Caco-2 (cell line): ENCODE data around the gene ITGB4. TPM values are rescaled to one million over a fixed set of nuclear protein-coding genes. Genes with fewer than 3 reads are reported as not detected.
A peak's percentile ranks its signal among the peaks of the same experiment; 100 is the strongest.

Experiments
- BruUV-seq: library from RNA; stranded (reverse); fragments of 400-500 nt; replicated peaks from 2 replicates; lab custom pipeline; 2021; lab: Mats Ljungman, UMichigan
- CTCF ChIA-PET: fragments of 300-600 bp; sonication (Branson Sonifier 250); formaldehyde crosslinking; loops from one replicate; lab custom pipeline; 2022; ENCODE audit warnings: antibody characterized with exemption; lab: Charles Lee
- POLR2A ChIA-PET: fragments of 300-600 bp; sonication (Branson Sonifier 250); formaldehyde crosslinking; loops from one replicate; lab custom pipeline; 2022; ENCODE audit warnings: antibody characterized with exemption; lab: Charles Lee
- DNase-seq, 2 experiments: peaks; one replicate each; pipeline versions ENCODE4 v3.0.0 to v3.0.0-alpha.2; 2020 to 2022
- H3K27me3 ChIP-seq: replicated peaks from 2 replicates; pipeline ENCODE4 v1.6.0; 2011; ENCODE audit warnings: low read length; ENCODE audit not compliant: control insufficient read depth, insufficient read depth
- H3K36me3 ChIP-seq: 2 replicates; pipeline ENCODE4 v1.5.1; 2011; ENCODE audit warnings: low read length; ENCODE audit not compliant: control insufficient read depth, insufficient read depth
- H3K4me1 ChIP-seq: fragments of 250-450 bp; sonication (Bioruptor Pico); 2 replicates; pipeline ENCODE4 v1.5.1; 2020; ENCODE audit warnings: mild to moderate bottlenecking
- H3K4me3 ChIP-seq: 2 replicates; pipeline ENCODE4 v1.5.1; 2011; ENCODE audit warnings: low read depth, mild to moderate bottlenecking, control low read depth, low read length
- H3K9me3 ChIP-seq: fragments of 250-450 bp; sonication (Bioruptor Pico); 2 replicates; pipeline ENCODE4 v1.5.1; 2020; ENCODE audit warnings: mild to moderate bottlenecking, moderate library complexity
- H3K27ac Mint-ChIP-seq: one replicate; pipeline ENCODE4 v1.8.0; 2022; ENCODE audit warnings: mixed read lengths; ENCODE audit not compliant: unreplicated experiment
- H3K27me3 Mint-ChIP-seq: one replicate; pipeline ENCODE4 v1.8.0; 2022; ENCODE audit warnings: mixed read lengths; ENCODE audit not compliant: insufficient read depth, unreplicated experiment
- H3K36me3 Mint-ChIP-seq: one replicate; pipeline ENCODE4 v1.8.0; 2022; ENCODE audit warnings: mild to moderate bottlenecking, mixed read lengths; ENCODE audit not compliant: insufficient read depth, unreplicated experiment
- H3K4me1 Mint-ChIP-seq: one replicate; pipeline ENCODE4 v1.8.0; 2022; ENCODE audit warnings: low read depth, mixed read lengths; ENCODE audit not compliant: unreplicated experiment
- H3K4me3 Mint-ChIP-seq: one replicate; pipeline ENCODE4 v1.8.0; 2022; ENCODE audit warnings: mild to moderate bottlenecking, moderate library complexity, mixed read lengths; ENCODE audit not compliant: unreplicated experiment
- H3K9me3 Mint-ChIP-seq: one replicate; pipeline ENCODE4 v1.8.0; 2022; ENCODE audit warnings: mixed read lengths; ENCODE audit not compliant: unreplicated experiment
- CTCF ChIP-seq, 2 experiments: fragments of 200-600 bp in 1 of 2; IDR thresholded peaks; 1 replicate in 1 of 2; 2 replicates in 1 of 2; pipeline versions ENCODE4 v1.5.1 to v1.8.0; 2011 to 2022; ENCODE audit warnings: antibody characterized with exemption in 1 of 2, control low read depth in 1 of 2, inconsistent platforms in 1 of 2, low read depth in 1 of 2, low read length in 1 of 2, mild to moderate bottlenecking in 1 of 2, moderate library complexity in 1 of 2; ENCODE audit not compliant: insufficient read depth in 1 of 2, severe bottlenecking in 1 of 2, unreplicated experiment in 1 of 2
- intact Hi-C: fragments of 100-400 bp; cut with micrococcal nuclease; formaldehyde crosslinking; loops from one replicate; pipeline ENCODE4 v1.10.0; 2022; ENCODE audit not compliant: unreplicated experiment
- total RNA-seq: library from RNA; stranded (reverse); gene quantifications from 2 replicates; pipeline ENCODE4 v1.2.3, GENCODE V29; 2022

ITGB4 gene
- total RNA-seq, 1 experiment from 2014 or later: 50.8 TPM

DNA sequence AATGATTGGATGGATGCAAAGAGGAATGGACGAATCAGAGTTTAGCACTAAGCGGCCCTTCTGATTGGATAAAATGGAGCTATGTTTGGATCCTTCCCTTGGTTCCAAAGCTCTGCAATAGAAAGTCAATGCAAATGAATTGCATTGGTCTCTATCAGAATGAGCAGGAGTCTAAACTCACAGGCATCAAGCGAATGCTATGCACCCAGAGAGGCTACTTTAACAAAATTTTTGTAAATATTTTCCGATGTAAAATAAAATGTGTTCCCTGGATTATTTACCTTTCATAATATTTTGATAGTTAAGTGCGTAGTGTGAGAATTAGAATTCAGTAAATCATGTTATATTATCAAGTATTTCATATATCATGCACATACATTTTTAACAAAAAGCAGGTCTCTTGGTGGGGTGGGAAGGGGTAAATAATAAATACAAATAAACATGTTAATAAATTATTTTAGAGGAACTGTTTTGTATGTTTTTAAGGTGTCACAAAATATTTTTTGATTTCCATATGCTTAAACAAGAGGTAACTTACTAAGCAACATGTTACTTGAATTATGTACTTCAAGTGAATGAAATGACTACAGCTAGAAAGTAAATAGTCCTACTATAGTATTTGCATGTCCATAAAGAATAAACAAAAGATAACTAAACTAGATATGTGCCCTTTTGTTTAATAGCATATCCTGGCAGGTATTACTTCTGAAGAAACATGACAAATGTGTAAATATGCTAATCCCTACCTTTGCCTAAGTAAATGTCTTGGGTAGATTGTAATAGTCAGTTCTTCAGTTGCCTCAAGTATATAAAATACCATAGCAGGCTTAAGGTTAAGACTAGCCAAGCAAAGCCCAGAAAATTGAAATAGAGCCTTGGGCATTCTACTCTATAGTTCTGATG lies 59.0 kb downstream of the ITGB4 start:
- peak overlapping the region; percentile 100 for H3K27ac Mint-ChIP-seq
- Histone ChIP-seq H3K27me3 (no peaks in the 10 kb centered on the region), H3K4me1 (peaks cover 23% of the 10 kb centered on the region), H3K36me3 (peaks cover 2% of the 10 kb centered on the region; the same call in 1 of the 2 replicates), H3K4me3 (no peak overlapping the region), H3K9me3 (no peaks in the 10 kb centered on the region)
- ChIA-PET POLR2A (interaction anchor here (0.5 to 1.0 kb wide), 53 partner anchors 9 to 600 kb away, joined by 3 to 49 read pairs (median 4); partner anchors contain the start of genes FBF1, GALK1, ITGB4 and MIF4GD), CTCF (interaction anchor here (0.5 to 2.7 kb wide), 15 partner anchors 16 to 574 kb away, joined by 3 to 23 read pairs (median 4); partner anchors contain the start of genes GALK1, ITGB4, MIF4GD and PRPSAP1)
- BruUV-seq: TSS peak; percentile 11
- H3K9me3 Mint-ChIP-seq: no peaks in the 10 kb centered on the region
- H3K4me3 Mint-ChIP-seq: peak overlapping the region; percentile 100
- H3K36me3 Mint-ChIP-seq: peaks cover 59% of the 10 kb centered on the region
- H3K27me3 Mint-ChIP-seq: peaks cover 4% of the 10 kb centered on the region
- no peak for TF ChIP-seq CTCF (IDR thresholded peaks at IDR 0.05; ENCODE audit: insufficient read depth in 1 of 2, low read depth in 1 of 2, low read length in 1 of 2, severe bottlenecking in 1 of 2, unreplicated experiment in 1 of 2)
- peaks cover 28% of the 10 kb centered on the region for H3K4me1 Mint-ChIP-seq
- intact Hi-C loops: loop anchor here (1.0 to 10.0 kb wide), 3 partner anchors 75 to 195 kb away; partner anchors contain the start of genes ACOX1, TEN1, TRIM65 and WBP2
- no peak for DNase-seq

- Histone ChIP-seq H3K36me3 (peaks cover 2% of the 10 kb centered on the region; the same call in 1 of the 2 replicates), H3K4me3 (no peak overlapping the region), H3K27me3 (no peaks in the 10 kb centered on the region), H3K9me3 (no peaks in the 10 kb centered on the region), H3K4me1 (peaks cover 37% of the 10 kb centered on the region)
- no TSS peak for BruUV-seq
- peaks cover 4% of the 10 kb centered on the region for H3K27me3 Mint-ChIP-seq
- ChIA-PET POLR2A (interaction anchor here (0.8 to 2.2 kb wide), 4 partner anchors 18 to 138 kb away, joined by 7 to 9 read pairs (median 8); partner anchors contain the start of genes GALK1 and WBP2), CTCF (interaction anchor here (0.6 to 3.6 kb wide), 11 partner anchors 10 to 580 kb away, joined by 3 to 27 read pairs (median 4); partner anchors contain the start of genes GALK1, LLGL2, TRIM65 and WBP2)
- H3K36me3 Mint-ChIP-seq: peaks cover 34% of the 10 kb centered on the region
- DNase-seq: peak in 1 of 2 experiments; percentile 58
- H3K4me1 Mint-ChIP-seq: peaks cover 26% of the 10 kb centered on the region
- peak overlapping the region; percentile 84 for H3K4me3 Mint-ChIP-seq
- peak; percentile 73 to 78 for TF ChIP-seq CTCF (IDR thresholded peaks at IDR 0.05; ENCODE audit: insufficient read depth in 1 of 2, low read depth in 1 of 2, low read length in 1 of 2, severe bottlenecking in 1 of 2, unreplicated experiment in 1 of 2)
- peak overlapping the region; percentile 97 for H3K27ac Mint-ChIP-seq
- H3K9me3 Mint-ChIP-seq: no peaks in the 10 kb centered on the region
- intact Hi-C loops: loop anchor here (5.0 to 10.0 kb wide), 2 partner anchors 114 to 192 kb away; partner anchors contain the start of genes ACOX1, TEN1 and TRIM65
These were observed 62.0 kb downstream of the ITGB4 start for GRCh38 chr17:75783069-75783783.
